GM20000 (cell line): ENCODE data around the gene TNNI3K.

Source experiments
- DNase-seq: peaks from one replicate; pipeline ENCODE4 v3.0.0; 2012; ENCODE audit warnings: low spot score
- CTCF ChIP-seq: IDR thresholded peaks from 2 replicates; pipeline ENCODE4 v1.5.1; 2012; ENCODE audit warnings: mild to moderate bottlenecking, control low read depth; ENCODE audit errors: extremely low read depth, missing control alignments

The TNNI3K gene

DNA sequence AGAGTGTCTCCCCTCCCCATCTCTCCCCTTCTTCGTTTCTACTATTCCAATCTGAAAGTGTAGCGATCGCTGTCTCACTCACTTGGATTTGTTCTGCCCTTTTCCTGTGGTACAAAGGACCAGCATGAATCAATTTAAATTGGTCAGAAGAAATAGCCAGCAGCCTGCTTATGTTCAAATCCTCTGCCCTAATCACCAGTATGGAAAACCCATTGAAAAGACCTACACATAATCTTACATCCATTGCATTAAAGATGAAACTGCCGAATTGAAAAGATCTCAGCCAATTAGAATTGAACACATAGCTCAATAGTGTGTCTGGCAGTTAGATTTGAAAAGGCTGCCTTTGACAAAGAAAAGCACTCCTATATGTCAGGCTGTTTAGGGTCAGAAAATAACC, 122.6 kb downstream of the TNNI3K start:
- DNase-seq = no peak
- TF ChIP-seq CTCF = no peak

- TF ChIP-seq CTCF = no peak
- DNase-seq = no peak
Observed at GRCh38 chr1:74362691-74363090, 127.5 kb downstream of the TNNI3K start.

DNA sequence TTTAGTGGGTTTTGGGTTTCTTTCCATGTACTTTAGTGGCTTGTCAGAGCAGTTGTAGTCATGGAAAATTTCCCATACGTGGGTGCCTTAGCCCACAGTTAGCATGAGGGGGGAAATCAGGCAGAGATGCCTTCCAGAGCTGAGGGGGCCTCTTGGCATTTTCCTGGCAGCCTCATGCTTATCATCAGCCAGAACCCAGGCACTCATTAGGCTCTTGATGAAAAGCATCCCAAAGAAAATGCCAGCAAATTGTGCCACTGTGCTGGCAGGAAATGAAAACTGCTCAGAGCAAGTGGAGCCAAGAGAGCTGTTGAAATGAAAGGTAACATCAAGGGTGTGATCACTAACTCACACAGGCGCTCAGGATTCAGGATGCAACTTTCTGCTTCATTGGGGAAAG, 128.0 kb downstream of the TNNI3K start:
- TF ChIP-seq CTCF = no peak
- no peak for DNase-seq

DNA sequence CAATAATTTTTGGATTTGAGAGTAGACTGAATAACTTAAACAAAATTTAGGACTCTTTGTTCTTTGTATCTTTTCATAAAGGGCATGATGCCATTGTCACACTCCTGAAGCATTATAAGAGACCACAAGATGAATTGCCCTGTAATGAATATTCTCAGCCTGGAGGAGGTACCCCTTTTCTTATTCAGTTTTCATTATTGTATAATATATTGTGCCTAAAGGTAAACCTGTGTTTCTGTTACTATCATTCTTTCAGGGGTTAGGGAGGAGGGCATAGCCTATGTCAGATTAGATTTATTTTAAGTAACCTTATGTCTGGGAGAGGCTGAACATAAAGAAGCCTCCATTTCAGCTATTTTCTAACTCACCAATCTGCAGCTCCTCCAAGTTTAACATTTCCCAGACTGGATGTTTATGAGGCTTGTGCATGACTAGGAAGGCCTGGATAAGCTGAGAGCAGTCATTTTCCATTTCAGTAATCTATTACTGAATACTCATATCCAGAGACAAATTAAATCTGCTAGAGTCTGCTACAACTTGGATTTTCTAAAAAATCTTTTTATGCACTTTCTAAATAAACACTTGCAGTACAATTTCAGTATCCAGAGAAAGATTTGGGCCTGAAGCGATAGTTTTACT, 132.1 kb downstream of the TNNI3K start:
- TF ChIP-seq CTCF = no peak
- DNase-seq = no peak

DNA sequence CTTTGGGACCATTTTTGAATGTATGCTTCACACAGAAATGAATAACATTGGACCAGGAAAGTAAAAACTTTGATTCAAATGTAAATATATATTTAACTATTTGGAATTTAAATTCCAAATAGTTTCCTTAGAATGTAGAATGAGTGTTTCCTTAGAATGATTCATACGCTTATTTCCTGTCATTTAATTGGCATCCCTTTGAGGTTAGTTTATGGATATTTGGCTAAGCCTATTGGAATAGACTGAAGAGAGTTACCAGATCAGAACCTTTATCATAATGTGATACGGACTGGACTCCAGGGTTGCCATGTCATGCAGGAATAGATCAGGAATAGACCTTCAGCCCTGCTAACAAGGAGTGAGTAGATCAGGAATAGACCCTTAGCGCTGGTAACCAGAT, 133.1 kb downstream of the TNNI3K start:
- no peak for TF ChIP-seq CTCF

GRCh38 chr1:74375376-74375775, 140.2 kb downstream of the TNNI3K start:
- TF ChIP-seq CTCF = no peak
- no peak for DNase-seq

More for the DNA sequence above, 133.1 kb downstream of the TNNI3K start:
- no peak for DNase-seq

DNA sequence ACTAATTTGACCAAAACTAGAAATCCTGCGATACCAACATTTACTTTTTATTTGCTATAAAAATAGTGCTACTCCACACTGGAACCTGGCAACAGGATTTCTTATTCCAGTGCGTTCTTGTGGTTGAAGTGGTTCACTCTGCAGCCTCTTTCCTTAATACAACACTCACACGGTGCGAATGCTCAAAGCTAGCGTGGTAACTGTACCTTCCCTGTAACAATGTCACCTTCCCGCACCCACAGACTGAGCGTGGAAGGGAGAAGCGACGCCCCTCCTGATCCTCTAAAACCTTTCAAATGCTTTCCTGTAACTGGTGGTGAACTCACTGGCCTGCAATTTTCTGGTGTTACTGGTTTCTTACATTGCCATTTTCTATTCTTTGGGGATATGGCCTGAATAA, 145.1 kb downstream of the TNNI3K start:
- no peak for DNase-seq
- TF ChIP-seq CTCF = no peak
